ENCODE measurements around the gene OR3A3. TPM values are rescaled to one million over a fixed set of nuclear protein-coding genes. Genes with fewer than 3 reads are reported as not detected.
"Not testable (repeated sequence)": the region's sequence is repeated elsewhere in the genome, so short reads cannot be mapped to it uniquely, and the experiment has no call there.

The OR3A3 gene
- total RNA-seq = not detected

GRCh38 chr17:3411070-3411469 is at the start of gene OR3A3:
OR3A3 (plus strand) TSS chr17:3411370.
- ATAC-seq (ENCODE audit: low FRiP score) (no peak), DNase-seq (ENCODE audit: low spot score) (no peak)
- TF ChIP-seq CTCF (IDR thresholded peaks at IDR 0.05) = no peak

- not testable (repeated sequence) for DNase-seq (ENCODE audit: low spot score); ATAC-seq (ENCODE audit: low FRiP score)
These were observed 40.0 kb upstream of the OR3A3 start for GRCh38 chr17:3371167-3371566.

GRCh38 chr17:3378321-3378720 is 32.8 kb upstream of the OR3A3 start:
- no peak for DNase-seq (ENCODE audit: low spot score)
- no peak for ATAC-seq (ENCODE audit: low FRiP score)
- TF ChIP-seq CTCF (IDR thresholded peaks at IDR 0.05) = no peak

GRCh38 chr17:3381957-3382356 is 29.2 kb upstream of the OR3A3 start:
- TF ChIP-seq CTCF (IDR thresholded peaks at IDR 0.05) = no peak
- ATAC-seq (ENCODE audit: low FRiP score) = no peak
- no peak for DNase-seq (ENCODE audit: low spot score)

- TF ChIP-seq CTCF (IDR thresholded peaks at IDR 0.05) = no peak
- DNase-seq (ENCODE audit: low spot score) (no peak), ATAC-seq (ENCODE audit: low FRiP score) (no peak)
These were observed 25.0 kb upstream of the OR3A3 start, which contains the start of gene OR3A2 for GRCh38 chr17:3385869-3386816. OR3A2 (minus strand) TSS chr17:3386308.

GRCh38 chr17:3389791-3390190 is 21.4 kb upstream of the OR3A3 start:
- TF ChIP-seq CTCF (IDR thresholded peaks at IDR 0.05) = no peak
- ATAC-seq (ENCODE audit: low FRiP score) = no peak

GRCh38 chr17:3397801-3398200 is 13.4 kb upstream of the OR3A3 start:
- DNase-seq (ENCODE audit: low spot score); ATAC-seq (ENCODE audit: low FRiP score): not testable (repeated sequence)

More at GRCh38 chr17:3389791-3390190, 21.4 kb upstream of the OR3A3 start:
- no peak for DNase-seq (ENCODE audit: low spot score)

- TF ChIP-seq CTCF (IDR thresholded peaks at IDR 0.05) = no peak
- ATAC-seq (ENCODE audit: low FRiP score) = no peak
- DNase-seq (ENCODE audit: low spot score) = no peak
These were observed 12.9 kb upstream of the OR3A3 start, which contains the start of gene OR1E1 for GRCh38 chr17:3398310-3398709. OR1E1 (minus strand) TSS chr17:3398410; CDS start chr17:3398410, 0 bp downstream.

All from omental fat pad (tissue), 4 donors.